GM12874 (cell line): Measurements from ENCODE around the gene KNTC1.

Source experiments
- CTCF ChIP-seq: IDR thresholded peaks from 2 replicates; pipeline ENCODE4 v1.5.1; 2011; ENCODE audit warnings: low read depth, mild to moderate bottlenecking, control low read depth, low read length, moderate library complexity; ENCODE audit not compliant: insufficient read depth

KNTC1 gene

GRCh38 chr12:122558745-122559641, 31.9 kb downstream of the KNTC1 start:
- no peak for TF ChIP-seq CTCF

GRCh38 chr12:122560138-122560537, 33.1 kb downstream of the KNTC1 start:
- TF ChIP-seq CTCF, result no peak

- TF ChIP-seq CTCF, result no peak
Measured at GRCh38 chr12:122563361-122563760, 36.3 kb downstream of the KNTC1 start.

GRCh38 chr12:122569288-122569687, 42.2 kb downstream of the KNTC1 start:
- TF ChIP-seq CTCF, result no peak

GRCh38 chr12:122571821-122572220, 44.8 kb downstream of the KNTC1 start:
- no peak for TF ChIP-seq CTCF

GRCh38 chr12:122584177-122584863, 57.3 kb downstream of the KNTC1 start:
- TF ChIP-seq CTCF, result no peak

GRCh38 chr12:122590990-122591389, 63.9 kb downstream of the KNTC1 start:
- no peak for TF ChIP-seq CTCF
